Natural killer cell (primary cell): ENCODE measurements around the gene ATAD2B. TPM values are rescaled to one million over a fixed set of nuclear protein-coding genes. Genes with fewer than 3 reads are reported as not detected.

Experiments used
- ATAC-seq, 3 donors: fragments of 150-1000 bp in 2 of 3; fragments of 200-7000 bp in 1 of 3; cut with Tn5 transposase; 1 replicate in 1 of 3; 2 replicates in 2 of 3; pipeline ENCODE4 v1.10.0; 2021; ENCODE audit warnings: mild to moderate bottlenecking in 2 of 3, moderate library complexity in 2 of 3
- DNase-seq, 2 donors: peaks; one replicate each; pipeline versions ENCODE4 v3.0.0 to v3.0.0-alpha.2; 2013 to 2021; ENCODE audit warnings: mixed read lengths in 1 of 2
- H3K27ac ChIP-seq: one replicate; pipeline ENCODE4 v1.5.1; 2013; ENCODE audit warnings: mild to moderate bottlenecking, low read length
- H3K27me3 ChIP-seq: one replicate; pipeline ENCODE4 v1.6.1; 2013; ENCODE audit warnings: low read length; ENCODE audit not compliant: control insufficient read depth, insufficient read depth
- H3K36me3 ChIP-seq: one replicate; pipeline ENCODE4 v1.6.1; 2013; ENCODE audit warnings: low read length; ENCODE audit not compliant: control insufficient read depth, insufficient read depth
- H3K4me1 ChIP-seq: one replicate; pipeline ENCODE4 v1.6.1; 2013; ENCODE audit warnings: low read length; ENCODE audit not compliant: control insufficient read depth, insufficient read depth
- H3K4me3 ChIP-seq: one replicate; pipeline ENCODE4 v1.5.1; 2013; ENCODE audit warnings: low read length
- H3K9me3 ChIP-seq: one replicate; pipeline ENCODE4 v1.6.1; 2013; ENCODE audit warnings: low read length; ENCODE audit not compliant: control insufficient read depth, insufficient read depth
- H3K27ac Mint-ChIP-seq, 2 donors: one replicate each; pipeline ENCODE4 v1.8.0; 2022; ENCODE audit warnings: mild to moderate bottlenecking in 2 of 2, mixed read lengths in 2 of 2, moderate library complexity in 1 of 2
- H3K27me3 Mint-ChIP-seq, 2 donors: one replicate each; pipeline ENCODE4 v1.8.0; 2022; ENCODE audit warnings: low read depth in 2 of 2, mixed read lengths in 2 of 2
- H3K36me3 Mint-ChIP-seq: one replicate; pipeline ENCODE4 v1.8.0; 2022; ENCODE audit warnings: mixed read lengths
- H3K4me1 Mint-ChIP-seq, 2 donors: one replicate each; pipeline ENCODE4 v1.8.0; 2022; ENCODE audit warnings: mixed read lengths in 2 of 2
- H3K4me3 Mint-ChIP-seq: one replicate; pipeline ENCODE4 v1.8.0; 2022; ENCODE audit warnings: mild to moderate bottlenecking, moderate library complexity, mixed read lengths
- H3K9me3 Mint-ChIP-seq, 2 donors: one replicate each; pipeline ENCODE4 v1.8.0; 2022; ENCODE audit warnings: mixed read lengths in 2 of 2
- CTCF ChIP-seq: fragments of 200-600 bp; IDR thresholded peaks from one replicate; pipeline ENCODE4 v1.8.0; 2022; ENCODE audit warnings: antibody characterized with exemption
- WGBS: methylation state at CpG from one replicate; pipeline ENCODE4 v1.1.7; 2013; ENCODE audit warnings: missing lambda C conversion rate; ENCODE audit not compliant: insufficient coverage; 5-methylcytosine and 5-hydroxymethylcytosine counted together
- intact Hi-C: fragments of 100-400 bp; cut with micrococcal nuclease; formaldehyde crosslinking; loops from one replicate; pipeline ENCODE4 v1.14.2; 2022
- total RNA-seq, 4 donors: library from RNA; stranded (reverse); fragments of 120-200 nt in 1 of 4; gene quantifications; one replicate each; pipeline versions ENCODE4 v1.2.3 to v1.2.4, GENCODE V29; 2013 to 2022

The ATAD2B gene
- total RNA-seq, 3 donors from 2014 or later (not counting 1 experiment from before 2014, with no cell fraction given): 71.5 to 85.7 (median 84.0) TPM

DNA sequence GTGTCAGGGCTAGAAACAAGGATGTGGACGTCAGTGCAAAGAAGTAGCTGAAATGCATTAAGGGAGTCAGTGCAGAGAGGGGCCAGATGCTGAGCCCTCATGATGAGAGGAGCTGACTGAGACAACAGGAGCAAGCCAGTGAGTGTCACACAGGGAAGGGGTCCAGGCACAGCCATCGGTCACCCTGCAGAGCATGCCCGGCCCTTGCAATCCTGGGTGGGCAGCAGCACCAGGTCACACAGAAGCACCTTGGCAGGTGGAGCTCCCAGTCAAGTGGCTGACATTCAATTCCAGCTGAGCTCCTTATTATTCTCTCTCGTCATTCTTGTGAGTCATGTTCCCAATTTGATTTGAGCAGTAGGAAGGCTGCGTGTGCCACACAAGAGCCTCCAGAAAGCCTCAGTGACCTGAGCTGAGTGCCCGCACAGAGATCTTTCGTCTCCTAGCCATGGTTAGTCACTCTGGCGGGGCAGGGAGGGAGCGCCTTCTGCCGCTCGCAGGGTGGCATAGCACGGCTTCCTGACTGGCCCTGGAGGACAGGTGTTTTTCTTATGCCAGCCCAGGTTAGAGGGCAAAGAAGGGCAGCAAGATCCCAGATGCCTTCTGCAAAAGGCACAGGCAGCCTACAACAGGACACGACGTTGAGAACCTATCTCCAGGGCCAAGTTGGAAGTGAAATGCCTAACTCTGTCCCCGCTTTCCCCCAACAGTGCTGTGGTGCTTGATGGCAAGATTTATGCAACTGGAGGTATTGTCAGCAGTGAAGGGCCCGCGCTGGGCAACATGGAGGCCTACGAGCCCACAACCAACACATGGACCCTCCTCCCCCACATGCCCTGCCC is 220.9 kb downstream of the ATAD2B start:
- peaks cover 15% of the 10 kb centered on the region for H3K4me1 ChIP-seq
- ATAC-seq: no peak
- peaks cover 5 to 22% of the 10 kb centered on the region in 2 donors for H3K4me1 Mint-ChIP-seq
- no peak overlapping the region for H3K4me3 Mint-ChIP-seq
- intact Hi-C loops: no loop called here
- H3K9me3 Mint-ChIP-seq: no peaks in the 10 kb centered on the region
- H3K4me3 ChIP-seq: no peak overlapping the region
- no peaks in the 10 kb centered on the region for H3K9me3 ChIP-seq
- DNase-seq: no peak
- TF ChIP-seq CTCF: no peak
- peaks cover 2% of the 10 kb centered on the region for H3K36me3 ChIP-seq
- no peaks in the 10 kb centered on the region for H3K27me3 Mint-ChIP-seq
- peak overlapping the region in 1 of 2 donors; percentile 12 for H3K27ac Mint-ChIP-seq
- no peaks in the 10 kb centered on the region for H3K27me3 ChIP-seq
- H3K36me3 Mint-ChIP-seq: no peaks in the 10 kb centered on the region
- H3K27ac ChIP-seq: no peak overlapping the region
- WGBS: 98% methylated on average over 18 of the region's 18 CpGs

GRCh38 chr2:23703583-23704385 is 223.1 kb downstream of the ATAD2B start:
- no peak for TF ChIP-seq CTCF
- Histone ChIP-seq H3K27ac (no peak overlapping the region), H3K9me3 (no peaks in the 10 kb centered on the region), H3K4me3 (no peak overlapping the region), H3K36me3 (no peaks in the 10 kb centered on the region), H3K4me1 (peaks cover 15% of the 10 kb centered on the region), H3K27me3 (no peaks in the 10 kb centered on the region)
- Mint-ChIP-seq H3K27ac (no peak overlapping the region), H3K27me3 (no peaks in the 10 kb centered on the region), H3K4me1 (peaks cover 17 to 33% of the 10 kb centered on the region in 2 donors), H3K9me3 (no peaks in the 10 kb centered on the region), H3K4me3 (no peak overlapping the region), H3K36me3 (no peaks in the 10 kb centered on the region)
- DNase-seq (no peak), ATAC-seq (peak in 1 of 3 donors; percentile 13)
- intact Hi-C loops: no loop called here
- WGBS: 73% methylated on average over 16 of the region's 16 CpGs

GRCh38 chr2:23703037-23703582 is 223.8 kb downstream of the ATAD2B start:
- H3K4me1 ChIP-seq: peaks cover 15% of the 10 kb centered on the region

More at GRCh38 chr2:23703037-23703582, 223.8 kb downstream of the ATAD2B start:
- no peak overlapping the region for H3K4me3 Mint-ChIP-seq
- no peak overlapping the region for H3K27ac Mint-ChIP-seq
- H3K27me3 Mint-ChIP-seq: no peaks in the 10 kb centered on the region
- H3K4me3 ChIP-seq: no peak overlapping the region
- peaks cover 17 to 33% of the 10 kb centered on the region in 2 donors for H3K4me1 Mint-ChIP-seq
- TF ChIP-seq CTCF: no peak
- H3K27me3 ChIP-seq: no peaks in the 10 kb centered on the region
- H3K9me3 Mint-ChIP-seq: no peaks in the 10 kb centered on the region
- intact Hi-C loops: no loop called here
- DNase-seq: no peak
- no peak overlapping the region for H3K27ac ChIP-seq
- 97% methylated on average over 17 of the region's 17 CpGs for whole genome bisulfite sequencing
- H3K9me3 ChIP-seq: no peaks in the 10 kb centered on the region
- no peaks in the 10 kb centered on the region for H3K36me3 ChIP-seq
- ATAC-seq: no peak
- no peaks in the 10 kb centered on the region for H3K36me3 Mint-ChIP-seq
